GM12892 (cell line): ENCODE measurements around the gene MROH8.

Experiments
- POLR2A ChIP-seq: IDR thresholded peaks from 2 replicates; pipeline ENCODE4 v1.6.1; 2011; ENCODE audit warnings: low read depth, low read length, control low read depth
- POLR2AphosphoS5 ChIP-seq: IDR thresholded peaks from 2 replicates; pipeline ENCODE4 v1.6.1; 2011; ENCODE audit warnings: low read depth, low read length, control low read depth
- TAF1 ChIP-seq: IDR thresholded peaks from 2 replicates; pipeline ENCODE4 v1.6.1; 2011; ENCODE audit warnings: low read depth, mild to moderate bottlenecking, control low read depth, low read length, borderline replicate concordance

DNA sequence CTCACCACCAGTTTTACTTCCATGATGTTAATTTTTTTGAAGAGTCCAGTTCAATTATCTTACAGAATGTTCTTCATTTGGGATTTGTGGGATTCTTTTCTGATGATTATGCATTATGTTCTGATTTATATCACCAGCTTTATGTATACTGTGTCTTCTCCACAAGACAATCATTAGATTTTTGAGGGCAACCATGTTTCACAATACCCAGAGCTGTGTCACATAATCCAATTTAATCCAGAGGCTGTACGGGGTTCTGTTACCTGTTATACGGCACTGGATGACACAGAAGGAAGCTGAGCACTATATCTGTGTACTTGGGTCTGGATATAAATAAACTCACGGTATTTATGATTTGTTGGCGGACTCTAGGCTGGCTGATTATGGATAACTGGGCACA, 41.8 kb downstream of the MROH8 start:
- no peak for TF ChIP-seq POLR2AphosphoS5
- TF ChIP-seq TAF1 = no peak
- no peak for TF ChIP-seq POLR2A
